CD4-positive, alpha-beta memory T cell (primary cell): ENCODE data around the gene GRIA2. TPM values are rescaled to one million over a fixed set of nuclear protein-coding genes. Genes with fewer than 3 reads are reported as not detected.

Experiments used
- CTCF ChIA-PET: fragments of 350-600 bp; sonication (Branson Sonifier 250); formaldehyde crosslinking; loops from one replicate; lab custom pipeline; 2021; ENCODE audit warnings: inconsistent platforms; ENCODE audit not compliant: partially characterized antibody; lab: Charles Lee
- POLR2A ChIA-PET: fragments of 350-600 bp; sonication (Branson Sonifier 250); formaldehyde crosslinking; loops from one replicate; lab custom pipeline; 2021; ENCODE audit not compliant: partially characterized antibody; lab: Charles Lee
- DNase-seq, 5 donors: peaks; one replicate each; pipeline versions ENCODE4 v3.0.0 to v3.0.0-alpha.2; 2020 to 2022; ENCODE audit warnings: mixed read lengths in 1 of 5
- H3K27ac ChIP-seq: one replicate; pipeline ENCODE4 v1.7.0; 2013; ENCODE audit warnings: low read depth, low read length
- H3K27me3 ChIP-seq: 2 replicates; pipeline ENCODE4 v1.7.0; 2013; ENCODE audit warnings: mild to moderate bottlenecking, low read length, moderate library complexity; ENCODE audit not compliant: insufficient read depth
- H3K36me3 ChIP-seq: 2 replicates; pipeline ENCODE4 v1.7.0; 2013; ENCODE audit warnings: mild to moderate bottlenecking, low read length, moderate library complexity; ENCODE audit not compliant: insufficient read depth
- H3K4me1 ChIP-seq: 2 replicates; pipeline ENCODE4 v1.7.0; 2013; ENCODE audit warnings: mild to moderate bottlenecking, low read length, moderate library complexity; ENCODE audit not compliant: insufficient read depth
- H3K4me3 ChIP-seq, 2 donors: one replicate each; pipeline ENCODE4 v1.7.0; 2013; ENCODE audit warnings: low read length in 2 of 2, mild to moderate bottlenecking in 1 of 2
- H3K9me3 ChIP-seq, 2 donors: one replicate each; pipeline ENCODE4 v1.7.0; 2013; ENCODE audit warnings: low read length in 2 of 2, control low read depth in 1 of 2; ENCODE audit not compliant: control insufficient read depth in 1 of 2
- H3K27ac Mint-ChIP-seq, 7 donors: one replicate each; pipeline ENCODE4 v1.8.0; 2020 to 2021; ENCODE audit warnings: mixed read lengths in 7 of 7, mild to moderate bottlenecking in 6 of 7, inconsistent platforms in 3 of 7, moderate library complexity in 3 of 7
- H3K27me3 Mint-ChIP-seq, 2 donors: one replicate each; pipeline ENCODE4 v1.8.0; 2020 to 2021; ENCODE audit warnings: mixed read lengths in 2 of 2
- H3K36me3 Mint-ChIP-seq, 2 donors: one replicate each; pipeline ENCODE4 v1.8.0; 2020 to 2021; ENCODE audit warnings: mixed read lengths in 2 of 2, inconsistent platforms in 1 of 2, mild to moderate bottlenecking in 1 of 2
- H3K4me1 Mint-ChIP-seq, 4 donors: one replicate each; pipeline ENCODE4 v1.8.0; 2020 to 2021; ENCODE audit warnings: mixed read lengths in 4 of 4, mild to moderate bottlenecking in 1 of 4
- H3K4me3 Mint-ChIP-seq, 8 donors: one replicate each; pipeline ENCODE4 v1.8.0; 2020 to 2021; ENCODE audit warnings: mixed read lengths in 8 of 8, mild to moderate bottlenecking in 7 of 8, moderate library complexity in 6 of 8, inconsistent platforms in 3 of 8
- H3K9me3 Mint-ChIP-seq, 8 donors: one replicate each; pipeline ENCODE4 v1.8.0; 2020 to 2021; ENCODE audit warnings: mixed read lengths in 8 of 8, mild to moderate bottlenecking in 5 of 8, inconsistent platforms in 3 of 8, moderate library complexity in 1 of 8
- intact Hi-C: fragments of 100-400 bp; cut with micrococcal nuclease; formaldehyde crosslinking; loops from one replicate; pipeline ENCODE4 v1.15.1; 2023
- polyA plus RNA-seq, 2 donors: library from polyadenylated mRNA; unstranded; fragments of 300-500 nt; fragmentation: Illumina TruSeq; gene quantifications; one replicate each; pipeline ENCODE4 v1.2.3, GENCODE V29; 2021
- total RNA-seq, 2 experiments: library from RNA; stranded (reverse); gene quantifications; one replicate each; pipeline ENCODE4 v1.2.3, GENCODE V29; 2021

GRIA2 gene
- total and polyA plus RNA-seq, 4 experiments from 2014 or later: not detected

- Histone ChIP-seq H3K4me1 (no peaks in the 10 kb centered on the region), H3K27ac (no peak overlapping the region), H3K27me3 (no peaks in the 10 kb centered on the region), H3K36me3 (no peaks in the 10 kb centered on the region), H3K9me3 (no peaks in the 10 kb centered on the region), H3K4me3 (no peak overlapping the region)
- Mint-ChIP-seq H3K9me3 (peaks cover 0 to 7% (median 3%) of the 10 kb centered on the region in 8 donors), H3K27me3 (no peaks in the 10 kb centered on the region), H3K4me1 (no peaks in the 10 kb centered on the region), H3K27ac (no peak overlapping the region), H3K4me3 (no peak overlapping the region), H3K36me3 (no peaks in the 10 kb centered on the region)
- no peak for DNase-seq
- CTCF ChIA-PET: no interaction called here
- POLR2A ChIA-PET: no interaction called here
- intact Hi-C loops: no loop called here
Observed at GRCh38 chr4:157312702-157313101, 92.2 kb downstream of the GRIA2 start.

- CTCF ChIA-PET: no interaction called here
- Mint-ChIP-seq H3K4me1 (no peaks in the 10 kb centered on the region), H3K9me3 (peaks cover 0 to 7% (median 2%) of the 10 kb centered on the region in 8 donors), H3K36me3 (no peaks in the 10 kb centered on the region), H3K4me3 (no peak overlapping the region), H3K27ac (no peak overlapping the region), H3K27me3 (no peaks in the 10 kb centered on the region)
- no peaks in the 10 kb centered on the region for H3K36me3 ChIP-seq
- POLR2A ChIA-PET: no interaction called here
- no peaks in the 10 kb centered on the region for H3K27me3 ChIP-seq
- no peak overlapping the region for H3K4me3 ChIP-seq
- intact Hi-C loops: no loop called here
- H3K9me3 ChIP-seq: no peaks in the 10 kb centered on the region
- H3K27ac ChIP-seq: no peak overlapping the region
- no peaks in the 10 kb centered on the region for H3K4me1 ChIP-seq
- DNase-seq: no peak
Observed at GRCh38 chr4:157314906-157315305, 94.4 kb downstream of the GRIA2 start.

GRCh38 chr4:157315968-157316367 is 95.4 kb downstream of the GRIA2 start:
- Mint-ChIP-seq H3K36me3 (no peaks in the 10 kb centered on the region), H3K27ac (no peak overlapping the region), H3K4me3 (no peak overlapping the region), H3K4me1 (no peaks in the 10 kb centered on the region), H3K9me3 (peaks cover 0 to 7% (median 2%) of the 10 kb centered on the region in 8 donors), H3K27me3 (no peaks in the 10 kb centered on the region)
- Histone ChIP-seq H3K27me3 (no peaks in the 10 kb centered on the region), H3K4me3 (no peak overlapping the region), H3K4me1 (no peaks in the 10 kb centered on the region), H3K27ac (no peak overlapping the region), H3K9me3 (no peaks in the 10 kb centered on the region), H3K36me3 (no peaks in the 10 kb centered on the region)
- intact Hi-C loops: no loop called here
- no peak for DNase-seq
- CTCF ChIA-PET: no interaction called here
- POLR2A ChIA-PET: no interaction called here

GRCh38 chr4:157320092-157320491 is 99.6 kb downstream of the GRIA2 start:
- POLR2A ChIA-PET: no interaction called here
- CTCF ChIA-PET: no interaction called here

GRCh38 chr4:157327666-157328065 is 107.1 kb downstream of the GRIA2 start:
- Histone ChIP-seq H3K27me3 (no peaks in the 10 kb centered on the region), H3K9me3 (no peaks in the 10 kb centered on the region), H3K27ac (no peak overlapping the region), H3K4me1 (no peaks in the 10 kb centered on the region), H3K36me3 (no peaks in the 10 kb centered on the region), H3K4me3 (no peak overlapping the region)
- Mint-ChIP-seq H3K4me3 (no peak overlapping the region), H3K36me3 (no peaks in the 10 kb centered on the region), H3K27ac (no peak overlapping the region), H3K4me1 (no peaks in the 10 kb centered on the region), H3K27me3 (no peaks in the 10 kb centered on the region), H3K9me3 (peaks cover 0 to 8% (median 5%) of the 10 kb centered on the region in 8 donors)
- DNase-seq: no peak
- intact Hi-C loops: no loop called here
- ChIA-PET CTCF (no interaction called here), POLR2A (no interaction called here)

More at GRCh38 chr4:157320092-157320491, 99.6 kb downstream of the GRIA2 start:
- intact Hi-C loops: no loop called here
- H3K9me3 Mint-ChIP-seq: peaks cover 2 to 15% (median 8%) of the 10 kb centered on the region in 8 donors
- H3K36me3 ChIP-seq: no peaks in the 10 kb centered on the region
- no peaks in the 10 kb centered on the region for H3K27me3 ChIP-seq
- H3K27me3 Mint-ChIP-seq: no peaks in the 10 kb centered on the region
- no peak for DNase-seq
- no peaks in the 10 kb centered on the region for H3K4me1 Mint-ChIP-seq
- no peak overlapping the region for H3K4me3 Mint-ChIP-seq
- H3K27ac Mint-ChIP-seq: no peak overlapping the region
- H3K4me3 ChIP-seq: no peak overlapping the region
- no peaks in the 10 kb centered on the region for H3K9me3 ChIP-seq
- no peak overlapping the region for H3K27ac ChIP-seq
- no peaks in the 10 kb centered on the region for H3K36me3 Mint-ChIP-seq
- no peaks in the 10 kb centered on the region for H3K4me1 ChIP-seq

- intact Hi-C loops: no loop called here
- CTCF ChIA-PET: no interaction called here
Observed at GRCh38 chr4:157357887-157358286, 137.4 kb downstream of the GRIA2 start.

GRCh38 chr4:157358439-157358838 is 137.9 kb downstream of the GRIA2 start:
- no peaks in the 10 kb centered on the region for H3K36me3 ChIP-seq
- H3K4me3 Mint-ChIP-seq: no peak overlapping the region
- POLR2A ChIA-PET: no interaction called here
- no peak overlapping the region for H3K27ac ChIP-seq
- intact Hi-C loops: no loop called here
- peaks cover 0 to 20% (median 4%) of the 10 kb centered on the region in 8 donors for H3K9me3 Mint-ChIP-seq
- CTCF ChIA-PET: no interaction called here
- H3K27me3 ChIP-seq: no peaks in the 10 kb centered on the region
- no peaks in the 10 kb centered on the region for H3K9me3 ChIP-seq
- no peak overlapping the region for H3K27ac Mint-ChIP-seq
- H3K4me1 ChIP-seq: no peaks in the 10 kb centered on the region
- no peak overlapping the region for H3K4me3 ChIP-seq
- no peak for DNase-seq
- H3K27me3 Mint-ChIP-seq: no peaks in the 10 kb centered on the region
- H3K4me1 Mint-ChIP-seq: no peaks in the 10 kb centered on the region
- H3K36me3 Mint-ChIP-seq: no peaks in the 10 kb centered on the region

More at GRCh38 chr4:157357887-157358286, 137.4 kb downstream of the GRIA2 start:
- Mint-ChIP-seq H3K9me3 (peaks cover 0 to 20% (median 4%) of the 10 kb centered on the region in 8 donors), H3K27me3 (no peaks in the 10 kb centered on the region), H3K27ac (no peak overlapping the region), H3K4me3 (no peak overlapping the region), H3K36me3 (no peaks in the 10 kb centered on the region), H3K4me1 (no peaks in the 10 kb centered on the region)
- Histone ChIP-seq H3K4me1 (no peaks in the 10 kb centered on the region), H3K36me3 (no peaks in the 10 kb centered on the region), H3K4me3 (no peak overlapping the region), H3K9me3 (no peaks in the 10 kb centered on the region), H3K27ac (no peak overlapping the region), H3K27me3 (no peaks in the 10 kb centered on the region)
- DNase-seq: no peak
- POLR2A ChIA-PET: no interaction called here

- DNase-seq: no peak
- Histone ChIP-seq H3K27ac (no peak overlapping the region), H3K4me1 (no peaks in the 10 kb centered on the region), H3K27me3 (no peaks in the 10 kb centered on the region), H3K9me3 (no peaks in the 10 kb centered on the region), H3K4me3 (no peak overlapping the region), H3K36me3 (no peaks in the 10 kb centered on the region)
- Mint-ChIP-seq H3K36me3 (no peaks in the 10 kb centered on the region), H3K9me3 (peaks cover 0 to 20% (median 4%) of the 10 kb centered on the region in 8 donors), H3K4me1 (no peaks in the 10 kb centered on the region), H3K27me3 (no peaks in the 10 kb centered on the region), H3K4me3 (no peak overlapping the region), H3K27ac (no peak overlapping the region)
- intact Hi-C loops: no loop called here
- POLR2A ChIA-PET: no interaction called here
- CTCF ChIA-PET: no interaction called here
Observed at GRCh38 chr4:157358851-157359250, 138.3 kb downstream of the GRIA2 start.
